HS-5 (cell line): Measurements from ENCODE around the gene B4GALNT4.
"Not testable (repeated sequence)": the region's sequence is repeated elsewhere in the genome, so short reads cannot be mapped to it uniquely, and the experiment has no call there.

ENCODE experiments used
- DNase-seq: peaks from one replicate; pipeline ENCODE4 v3.0.0-alpha.2; 2012; ENCODE audit warnings: low read depth

Gene B4GALNT4

GRCh38 chr11:375065-376025 lies 6.0 kb downstream of the B4GALNT4 start:
- DNase-seq = no peak

GRCh38 chr11:376531-377173 lies 7.4 kb downstream of the B4GALNT4 start:
- no peak for DNase-seq

GRCh38 chr11:377174-377865 lies 8.0 kb downstream of the B4GALNT4 start:
- no peak for DNase-seq

GRCh38 chr11:377883-378500 lies 8.7 kb downstream of the B4GALNT4 start:
- DNase-seq = no peak

GRCh38 chr11:379205-380094 lies 10.2 kb downstream of the B4GALNT4 start:
- no peak for DNase-seq

GRCh38 chr11:380095-380480 lies 10.8 kb downstream of the B4GALNT4 start:
- DNase-seq = no peak

- DNase-seq = no peak
Observed at GRCh38 chr11:380491-380890, 11.2 kb downstream of the B4GALNT4 start.

GRCh38 chr11:380996-381395 lies 11.7 kb downstream of the B4GALNT4 start:
- no peak for DNase-seq

- no peak for DNase-seq
Observed at GRCh38 chr11:381501-382072, 12.3 kb downstream of the B4GALNT4 start.

GRCh38 chr11:382081-382629 lies 12.9 kb downstream of the B4GALNT4 start:
- DNase-seq = no peak

- no peak for DNase-seq
Observed at GRCh38 chr11:383431-383830, 14.1 kb downstream of the B4GALNT4 start.

GRCh38 chr11:384511-384910 lies 15.2 kb downstream of the B4GALNT4 start:
- DNase-seq = no peak

- no peak for DNase-seq
Observed at GRCh38 chr11:385594-386351, 16.5 kb downstream of the B4GALNT4 start.

GRCh38 chr11:386483-386882 lies 17.2 kb downstream of the B4GALNT4 start:
- no peak for DNase-seq

GRCh38 chr11:387193-387793 lies 18.0 kb downstream of the B4GALNT4 start:
- no peak for DNase-seq

GRCh38 chr11:389369-389768 lies 20.1 kb downstream of the B4GALNT4 start:
- DNase-seq = not testable (repeated sequence)

GRCh38 chr11:390175-390574 lies 20.9 kb downstream of the B4GALNT4 start:
- no peak for DNase-seq

GRCh38 chr11:391117-392017 lies 22.1 kb downstream of the B4GALNT4 start:
- DNase-seq = no peak
